HUDEP-2 (cell line): Measurements from ENCODE around the gene ZNF611.
"Not testable (repeated sequence)": the region's sequence is repeated elsewhere in the genome, so short reads cannot be mapped to it uniquely, and the experiment has no call there.

Experiments
- DNase-seq, 76 experiments: peaks; one replicate each; lab custom pipeline; 2025; ENCODE audit not compliant: unreplicated experiment in 76 of 76; lab: John Stamatoyannopoulos, UW

The ZNF611 gene

GRCh38 chr19:52687684-52688083 is 47.2 kb downstream of the ZNF611 start:
- no peak for DNase-seq

DNA sequence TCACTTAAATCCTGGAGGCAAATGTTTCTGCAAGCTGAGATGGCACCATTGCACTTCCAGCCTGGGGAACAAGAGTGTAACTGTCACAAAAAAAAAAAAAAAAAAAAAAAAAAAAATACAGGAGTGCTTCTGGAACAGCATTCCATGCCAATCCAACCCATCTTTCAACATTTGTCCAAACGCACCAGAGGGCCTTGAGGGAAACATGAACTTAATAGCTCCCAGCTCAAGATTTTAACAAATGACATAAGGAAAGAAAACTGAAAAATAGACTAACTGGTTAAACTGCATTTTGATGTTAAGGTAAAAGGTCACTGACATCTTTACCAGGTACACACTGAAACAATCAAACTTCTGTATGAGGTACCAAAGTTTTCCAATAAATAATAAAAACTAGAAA is 49.0 kb downstream of the ZNF611 start:
- no peak for DNase-seq

DNA sequence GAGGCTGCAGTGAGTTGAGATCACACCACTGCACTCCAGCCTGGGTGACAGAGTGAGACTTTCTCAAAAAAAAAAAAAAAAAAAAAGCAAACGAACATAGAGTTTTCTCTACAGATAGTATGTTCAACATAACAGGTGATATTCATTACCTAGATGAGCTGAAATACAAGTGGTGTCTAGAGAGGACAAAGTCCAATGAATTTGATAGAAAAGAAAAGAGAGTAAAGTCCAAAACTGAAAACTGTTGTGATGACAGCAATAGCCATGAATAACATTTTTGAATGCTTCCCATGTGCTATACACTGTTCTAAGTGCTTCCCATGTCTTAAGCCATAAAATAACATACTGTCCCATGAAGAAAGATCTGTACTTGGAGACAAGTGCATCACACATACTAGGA is 53.6 kb downstream of the ZNF611 start:
- DNase-seq: not testable (repeated sequence)

DNA sequence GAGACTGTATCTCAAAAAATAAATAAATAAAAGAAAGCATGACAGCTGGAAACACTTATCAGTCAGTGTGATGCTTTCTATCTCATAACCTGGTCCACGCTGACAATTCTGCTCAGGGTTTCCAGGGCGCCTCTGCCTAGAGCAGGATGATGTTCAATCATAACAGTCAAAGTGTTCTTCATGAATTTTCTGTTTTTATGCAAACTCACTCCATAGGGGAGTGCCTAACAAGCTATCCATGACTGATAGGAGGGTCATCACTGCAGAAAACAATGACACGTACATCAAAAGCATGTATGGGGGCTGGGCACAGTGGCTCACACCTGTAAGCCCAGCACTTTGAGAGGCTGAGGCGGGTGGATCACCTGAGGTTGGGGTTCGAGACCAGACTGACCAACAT is 55.2 kb downstream of the ZNF611 start:
- no peak for DNase-seq

DNA sequence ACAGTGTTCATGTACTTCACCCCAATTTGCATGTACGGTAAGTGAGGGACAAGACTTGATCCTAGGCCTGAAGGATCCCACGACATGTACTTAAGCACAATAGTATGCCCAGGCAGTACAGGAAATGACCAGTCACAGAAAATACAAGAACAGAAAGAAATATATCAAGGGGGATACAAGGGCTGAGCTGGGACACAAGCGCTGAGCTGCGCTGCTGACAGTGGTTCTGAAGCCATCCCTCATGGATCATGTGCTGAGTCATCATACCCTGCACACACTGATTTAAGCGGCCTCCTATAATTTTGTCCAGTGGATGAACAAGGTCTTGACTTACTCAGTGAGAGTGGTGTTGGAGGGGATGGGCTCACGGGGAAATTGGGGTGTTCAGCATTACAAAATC is 59.6 kb downstream of the ZNF611 start:
- DNase-seq: not testable (repeated sequence)

- DNase-seq: no peak
Measured at GRCh38 chr19:52673014-52673413, 61.8 kb downstream of the ZNF611 start.

DNA sequence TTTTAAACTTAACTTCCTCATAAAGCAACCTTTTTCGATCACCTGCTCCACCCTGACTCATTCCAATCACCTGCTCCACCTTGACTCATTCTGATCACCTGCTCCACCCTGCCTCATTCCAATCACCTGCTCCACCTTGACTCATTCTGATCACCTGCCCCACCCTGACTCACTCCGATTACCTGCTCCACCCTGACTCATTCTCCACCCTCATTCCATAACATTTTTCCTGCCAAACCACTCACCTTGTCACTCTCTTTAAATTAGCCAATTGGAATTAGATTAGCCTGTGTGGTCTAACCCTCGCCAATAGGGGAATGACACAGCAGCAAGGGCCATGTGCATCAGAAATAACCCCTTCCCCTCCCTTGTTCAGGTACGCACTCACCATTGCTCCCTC is 64.8 kb downstream of the ZNF611 start:
- DNase-seq: no peak

DNA sequence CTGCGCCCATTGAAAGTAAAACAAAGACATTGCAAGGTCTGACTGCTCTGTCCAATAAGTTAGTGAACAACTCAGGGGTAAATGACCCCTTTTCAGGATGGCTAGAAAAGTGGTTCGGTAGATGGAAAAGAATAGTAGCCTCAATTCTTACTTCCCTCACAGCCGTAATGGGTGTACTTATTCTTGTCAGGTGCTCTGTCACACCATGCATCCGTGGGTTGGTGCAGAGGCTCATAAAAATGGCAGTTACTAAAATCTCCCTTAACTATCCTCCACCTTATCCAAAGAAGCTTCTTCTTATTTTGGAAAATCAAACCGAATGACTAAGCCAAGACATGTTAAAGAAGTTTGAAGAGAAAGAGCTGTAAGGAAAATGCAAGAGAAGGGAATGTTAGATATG is 65.3 kb downstream of the ZNF611 start:
- DNase-seq: no peak

GRCh38 chr19:52667972-52668371 is 66.9 kb downstream of the ZNF611 start:
- DNase-seq: no peak

- no peak for DNase-seq
Measured at GRCh38 chr19:52666506-52666905, 68.3 kb downstream of the ZNF611 start.

GRCh38 chr19:52665529-52665928 is 69.3 kb downstream of the ZNF611 start:
- DNase-seq: no peak

DNA sequence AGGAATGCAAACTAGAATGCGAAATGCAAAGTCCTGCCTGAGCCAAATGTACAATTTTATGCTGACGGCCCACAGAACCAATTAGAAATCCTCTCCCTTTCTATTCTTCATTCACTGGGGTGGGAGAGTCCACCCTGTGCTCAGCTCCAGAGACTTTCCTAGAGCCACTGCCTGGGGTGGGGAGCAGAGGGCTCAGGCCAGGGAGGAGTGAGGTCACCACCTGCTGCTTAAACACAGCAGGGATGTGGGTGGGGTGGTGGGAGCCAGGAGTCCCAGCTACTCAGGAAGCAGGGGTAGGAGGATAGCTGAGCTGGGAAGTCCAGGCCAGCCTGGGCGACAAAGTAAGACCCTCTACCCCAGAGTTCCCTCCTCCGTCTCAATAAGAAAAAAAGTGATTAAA is 69.8 kb downstream of the ZNF611 start:
- no peak for DNase-seq

GRCh38 chr19:52664461-52664860 is 70.4 kb downstream of the ZNF611 start:
- DNase-seq: no peak

DNA sequence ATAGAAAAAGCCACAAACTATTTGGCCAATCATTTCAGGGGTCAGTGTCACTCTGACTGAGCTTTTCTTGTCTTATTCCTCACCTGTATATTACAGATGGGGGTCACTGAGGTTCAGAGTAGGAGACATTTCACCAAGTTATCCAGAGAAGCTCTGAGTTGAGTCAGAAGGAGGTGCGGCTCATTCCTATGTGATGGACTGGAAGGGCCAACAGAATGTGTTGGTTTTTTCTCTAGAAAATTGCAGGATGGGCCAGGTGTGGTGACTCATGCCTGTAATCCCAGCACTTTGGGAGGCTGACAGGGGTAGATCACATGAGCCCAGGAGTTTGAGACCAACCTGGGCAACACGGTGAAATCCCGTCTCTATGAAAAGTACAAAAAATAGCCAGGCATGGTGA is 72.2 kb downstream of the ZNF611 start:
- no peak for DNase-seq

DNA sequence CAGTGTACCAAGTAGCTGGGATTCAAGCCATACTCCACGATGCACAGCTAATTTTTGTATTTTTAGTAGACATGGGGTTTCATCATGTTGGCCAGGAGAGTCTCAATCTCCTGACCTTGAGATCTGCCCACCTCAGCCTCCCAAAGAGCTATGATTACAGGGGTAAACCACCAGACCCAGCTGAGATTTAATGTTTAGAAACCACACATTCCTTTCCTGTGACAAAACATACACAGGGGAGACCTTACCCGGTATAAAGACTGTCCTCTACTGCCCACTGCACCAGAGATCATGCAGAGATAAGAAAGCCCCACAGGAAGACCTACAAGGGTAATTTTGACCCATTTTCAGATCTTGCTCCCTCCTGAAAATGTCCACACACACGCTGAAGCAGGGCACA is 73.9 kb downstream of the ZNF611 start:
- DNase-seq: no peak

DNA sequence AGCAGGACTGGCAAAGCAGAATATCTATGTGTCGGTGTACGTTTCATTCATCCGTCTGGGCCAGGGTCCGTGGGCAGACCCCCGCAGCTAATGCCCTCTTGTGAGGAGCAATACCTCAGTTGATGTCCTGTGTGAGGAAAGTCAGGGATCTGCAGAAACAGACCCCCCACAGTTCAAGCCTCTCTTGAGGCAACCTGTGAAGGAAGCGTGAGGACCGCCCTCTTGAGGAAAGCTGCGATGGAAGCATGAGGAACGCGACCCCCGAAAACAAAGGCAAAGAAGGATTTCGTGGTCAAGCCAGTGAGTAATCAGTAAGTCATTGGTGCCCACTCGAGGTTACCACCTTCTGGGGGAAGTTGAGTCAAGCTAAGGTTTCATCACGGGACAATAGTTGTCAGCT is 75.8 kb downstream of the ZNF611 start:
- DNase-seq: no peak

GRCh38 chr19:52658595-52658994 is 76.2 kb downstream of the ZNF611 start:
- DNase-seq: no peak

DNA sequence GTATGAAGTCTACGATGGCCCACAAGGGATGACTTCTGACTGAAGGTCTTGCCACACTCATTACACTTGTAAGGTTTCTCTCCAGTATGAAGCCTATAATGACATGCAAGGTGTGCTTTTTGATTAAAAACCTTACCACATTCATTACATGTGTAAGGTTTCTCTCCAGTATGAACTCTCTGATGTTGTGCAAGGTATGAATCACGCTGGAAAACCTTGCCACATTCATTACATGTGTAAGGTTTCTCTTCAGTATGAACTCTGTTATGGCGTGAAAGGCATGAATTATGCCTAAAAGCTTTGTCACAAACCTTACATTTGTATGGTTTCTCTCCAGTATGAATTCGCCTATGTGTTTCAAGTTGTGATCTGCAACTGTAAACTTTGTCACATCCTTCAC is 81.7 kb downstream of the ZNF611 start:
- no peak for DNase-seq
